H7 (cell line): ENCODE data around the gene HPD. TPM values are rescaled to one million over a fixed set of nuclear protein-coding genes. Genes with fewer than 3 reads are reported as not detected.

Experiments used
- DNase-seq: peaks from one replicate; pipeline ENCODE4 v3.0.0; 2012
- H3K27me3 ChIP-seq: 2 replicates; pipeline ENCODE4 v1.6.0; 2011; ENCODE audit warnings: mild to moderate bottlenecking, low read length; ENCODE audit not compliant: control insufficient read depth, insufficient read depth
- H3K36me3 ChIP-seq: replicated peaks from 2 replicates; pipeline ENCODE4 v1.5.1; 2011; ENCODE audit warnings: low read length; ENCODE audit not compliant: control insufficient read depth, insufficient read depth
- H3K4me3 ChIP-seq: 2 replicates; pipeline ENCODE4 v1.5.1; 2011; ENCODE audit warnings: low read depth, mild to moderate bottlenecking, control low read depth, low read length, moderate library complexity; ENCODE audit not compliant: insufficient read depth
- total RNA-seq: library from RNA; depleted of rRNA; stranded (reverse); fragments of >200 nt; shearing (Covaris generic); gene quantifications from 2 replicates; pipeline ENCODE4 v1.2.3, GENCODE V29; 2014

HPD gene
- total RNA-seq, 1 experiment from 2014 or later, result 0.80 TPM

- peak; percentile 71 for DNase-seq
- Histone ChIP-seq H3K27me3 (no peaks in the 10 kb centered on the region), H3K4me3 (peak overlapping the region; percentile 79), H3K36me3 (peaks cover 10% of the 10 kb centered on the region)
Measured at GRCh38 chr12:121804417-121805111, 54.1 kb downstream of the HPD start.

- Histone ChIP-seq H3K27me3 (no peaks in the 10 kb centered on the region), H3K4me3 (peak within 1 kb of the TSS; percentile 79), H3K36me3 (peaks cover 6% of the 10 kb centered on the region)
- DNase-seq, result peak; percentile 86
Measured at GRCh38 chr12:121803861-121804416, 54.7 kb downstream of the HPD start, which contains the start of gene SETD1B. Gene SETD1B (plus strand): TSS chr12:121804009. CDS start chr12:121804738, 729 bp downstream.

- H3K36me3 ChIP-seq, result peaks cover 1% of the 10 kb centered on the region
- H3K27me3 ChIP-seq, result no peaks in the 10 kb centered on the region
Measured at GRCh38 chr12:121802843-121803698, 55.6 kb downstream of the HPD start.

GRCh38 chr12:121802485-121802842, 56.2 kb downstream of the HPD start:
- H3K36me3 ChIP-seq, result peaks cover 2% of the 10 kb centered on the region
- H3K27me3 ChIP-seq, result no peaks in the 10 kb centered on the region
- peak overlapping the region; percentile 79 for H3K4me3 ChIP-seq
- DNase-seq, result no peak

More at GRCh38 chr12:121802843-121803698, 55.6 kb downstream of the HPD start:
- DNase-seq, result peak; percentile 94
- H3K4me3 ChIP-seq, result peak overlapping the region; percentile 79

- peak overlapping the region; percentile 79 for H3K4me3 ChIP-seq
- peaks cover 2% of the 10 kb centered on the region for H3K36me3 ChIP-seq
- no peak for DNase-seq
- no peaks in the 10 kb centered on the region for H3K27me3 ChIP-seq
Measured at GRCh38 chr12:121801595-121802484, 56.8 kb downstream of the HPD start.

- DNase-seq, result peak; percentile 88
Measured at GRCh38 chr12:121800694-121801594, 57.7 kb downstream of the HPD start.

GRCh38 chr12:121799842-121800693, 58.6 kb downstream of the HPD start:
- Histone ChIP-seq H3K27me3 (no peaks in the 10 kb centered on the region), H3K4me3 (peak overlapping the region; percentile 79), H3K36me3 (peaks cover 9% of the 10 kb centered on the region)
- peak; percentile 95 for DNase-seq

More at GRCh38 chr12:121800694-121801594, 57.7 kb downstream of the HPD start:
- H3K4me3 ChIP-seq, result peak overlapping the region; percentile 79
- H3K36me3 ChIP-seq, result peaks cover 6% of the 10 kb centered on the region
- H3K27me3 ChIP-seq, result no peaks in the 10 kb centered on the region

GRCh38 chr12:121799156-121799841, 59.4 kb downstream of the HPD start:
- peak; percentile 86 for DNase-seq
- H3K36me3 ChIP-seq, result peaks cover 9% of the 10 kb centered on the region
- H3K27me3 ChIP-seq, result no peaks in the 10 kb centered on the region
- H3K4me3 ChIP-seq, result peak overlapping the region; percentile 79

GRCh38 chr12:121798787-121799155, 59.9 kb downstream of the HPD start:
- Histone ChIP-seq H3K36me3 (peaks cover 9% of the 10 kb centered on the region), H3K27me3 (no peaks in the 10 kb centered on the region), H3K4me3 (peak overlapping the region; percentile 79; the same call in 1 of the 2 replicates)
- DNase-seq, result no peak

GRCh38 chr12:121797937-121798786, 60.5 kb downstream of the HPD start:
- Histone ChIP-seq H3K36me3 (peaks cover 9% of the 10 kb centered on the region), H3K4me3 (peak overlapping the region; percentile 12; the same call in 1 of the 2 replicates), H3K27me3 (no peaks in the 10 kb centered on the region; the same call in 1 of the 2 replicates)
- peak; percentile 74 for DNase-seq
